HG03342 (cell line): ENCODE measurements around the gene TMEM38A.

Experiments
- ATAC-seq: cut with Tn5 transposase; IDR thresholded peaks from one replicate; pipeline ENCODE4 v1.9.1; 2021; ENCODE audit warnings: mild to moderate bottlenecking, moderate library complexity; ENCODE audit not compliant: unreplicated experiment

The TMEM38A gene

DNA sequence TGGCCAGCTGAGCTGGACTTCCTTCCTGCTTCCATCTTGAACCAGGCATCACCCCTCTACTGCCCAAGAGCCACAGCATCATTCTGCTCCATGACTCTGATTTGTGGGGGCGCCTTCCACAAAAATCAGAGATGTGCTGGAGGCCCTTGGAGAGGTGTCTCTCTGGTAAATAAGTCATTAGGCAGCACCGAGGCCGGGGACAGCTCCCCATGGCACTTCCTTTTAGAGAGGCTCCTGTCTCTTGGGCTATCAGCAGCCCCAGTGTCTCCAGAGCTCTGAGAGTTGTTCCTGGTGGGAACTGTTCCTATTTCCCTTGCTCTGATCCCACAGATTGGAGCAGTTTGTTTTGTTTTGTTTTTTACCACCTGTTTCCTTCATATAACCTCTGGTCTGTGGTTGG lies 78.6 kb downstream of the TMEM38A start:
- no peak for ATAC-seq
